ENCODE measurements around the gene KIF26B. TPM values are rescaled to one million over a fixed set of nuclear protein-coding genes. Genes with fewer than 3 reads are reported as not detected.

Gene KIF26B
- total and polyA plus RNA-seq, 2 of the 4 experiments (the other 2 are of a cell fraction) = 0.53 to 0.54 TPM

GRCh38 chr1:245693116-245693793 lies 538.5 kb downstream of the KIF26B start:
- Histone ChIP-seq H3K23ac (ENCODE audit: low read depth, low read length) (no peak overlapping the region), H3K27me3 (ENCODE audit: control insufficient read depth, insufficient read depth, low read length) (no peaks in the 10 kb centered on the region), H4K8ac (ENCODE audit: low read depth in 2 of 2, low read length in 2 of 2) (no peak overlapping the region), H3K4me1 (ENCODE audit: control insufficient read depth, insufficient read depth, low read length) (no peaks in the 10 kb centered on the region), H3K18ac (ENCODE audit: low read depth, low read length) (no peak overlapping the region), H2BK20ac (ENCODE audit: low read depth, low read length) (no peak overlapping the region), H3K56ac (ENCODE audit: extremely low read depth, insufficient read depth, low read length) (no peak overlapping the region), H2AK9ac (replicated peaks; ENCODE audit: low read depth, low read length, poor library complexity) (no peak overlapping the region), H3K9me1 (ENCODE audit: insufficient read depth, low read length) (no peaks in the 10 kb centered on the region), H4K91ac (ENCODE audit: insufficient read depth, low read depth, low read length) (no peak overlapping the region), H4K20me1 (ENCODE audit: insufficient read depth, low read length) (no peaks in the 10 kb centered on the region), H2BK15ac (ENCODE audit: low read depth, low read length) (no peak overlapping the region), H2BK120ac (ENCODE audit: low read depth, low read length) (no peak overlapping the region), H4K5ac (ENCODE audit: low read depth, low read length) (no peak overlapping the region), H3K27ac (ENCODE audit: insufficient read depth, low read length) (no peak overlapping the region), H2BK5ac (ENCODE audit: low read depth, low read length, poor library complexity, severe bottlenecking) (no peak overlapping the region), H3K36me3 (ENCODE audit: control insufficient read depth, insufficient read depth, low read length) (peaks cover 3% of the 10 kb centered on the region; the same call in 1 of the 2 replicates), H3K4me3 (ENCODE audit: insufficient read depth, low read depth, low read length) (no peak overlapping the region), H2AK5ac (ENCODE audit: low read depth, low read length) (no peak overlapping the region), H3K79me1 (ENCODE audit: low read depth in 1 of 2, low read length in 2 of 2) (no peaks in the 10 kb centered on the region), H2AFZ (replicated peaks; ENCODE audit: low read length, poor library complexity) (no peak overlapping the region), H3K4me2 (ENCODE audit: low read depth, low read length) (no peak overlapping the region), H3K14ac (replicated peaks; ENCODE audit: low read depth, low read length) (no peak overlapping the region), H3K9me3 (ENCODE audit: control insufficient read depth, insufficient read depth, low read length) (peaks cover 6% of the 10 kb centered on the region), H3K9ac (ENCODE audit: low read depth, low read length) (no peak overlapping the region), H3K4ac (ENCODE audit: low read depth, low read length) (no peak overlapping the region)
- dilution Hi-C loops (cut with HindIII; ENCODE audit: low sequenced_read_pairs, unreplicated experiment) = no loop called here
- no peak for DNase-seq
- TF ChIP-seq RCOR1 (IDR thresholded peaks at IDR 0.05; ENCODE audit: insufficient replicate concordance, low read length) (no peak), POLR2A (IDR thresholded peaks at IDR 0.05; ENCODE audit: low read depth, low read length) (no peak), MAZ (IDR thresholded peaks at IDR 0.05; ENCODE audit: borderline replicate concordance, low read depth, low read length) (no peak), NFE2L2 (IDR thresholded peaks at IDR 0.05; ENCODE audit: low read depth, low read length) (no peak), RAD21 (IDR thresholded peaks at IDR 0.05; ENCODE audit: low read length) (no peak), CTCF (conservative IDR thresholded peaks at IDR 0.05; ENCODE audit: low read depth, low read length) (no peak), CEBPB (IDR thresholded peaks at IDR 0.05; ENCODE audit: low read depth, low read length) (no peak), FOS (IDR thresholded peaks at IDR 0.05; ENCODE audit: low read depth, low read length) (no peak), USF2 (IDR thresholded peaks at IDR 0.05; ENCODE audit: low read depth, low read length) (no peak), ELK1 (IDR thresholded peaks at IDR 0.05; ENCODE audit: borderline replicate concordance, low read depth, low read length) (no peak), BHLHE40 (IDR thresholded peaks at IDR 0.05; ENCODE audit: low read depth, low read length) (no peak), CHD1 (IDR thresholded peaks at IDR 0.05; ENCODE audit: low read depth, low read length) (no peak), RFX5 (IDR thresholded peaks at IDR 0.05; ENCODE audit: low read depth, low read length) (no peak), MXI1 (IDR thresholded peaks at IDR 0.05; ENCODE audit: borderline replicate concordance, low read depth, low read length) (no peak), SMC3 (IDR thresholded peaks at IDR 0.05; ENCODE audit: low read depth, low read length) (no peak), MAFK (IDR thresholded peaks at IDR 0.05; ENCODE audit: low read depth, low read length) (no peak)
- ATAC-seq (ENCODE audit: low read depth) = no peak
- ChIA-PET CTCF (interaction anchor here (0.7 kb wide), 1 partner anchor 1237 kb away, joined by 3 read pairs; no protein-coding TSS in a partner anchor), POLR2A (ENCODE audit: unreplicated experiment) (no interaction called here)
- WGBS, 2 experiments (ENCODE audit: extremely low coverage in 2 of 2, insufficient read length in 1 of 2) = 90% methylated on average over 2 of the region's 8 CpGs; no CpG with 5 or more reads in 1 of the 2 experiments
- intact Hi-C loops (cut with micrococcal nuclease) = no loop called here
- BruUV-seq (replicated peaks) = no TSS peak
- in situ Hi-C loops (cut with MboI; ENCODE audit: low sequenced_read_pairs) = no loop called here

All from IMR-90 (cell line).